B cell (primary cell): Measurements from ENCODE around the gene ATF3. TPM values are rescaled to one million over a fixed set of nuclear protein-coding genes. Genes with fewer than 3 reads are reported as not detected.
"Not testable (repeated sequence)": the region's sequence is repeated elsewhere in the genome, so short reads cannot be mapped to it uniquely, and the experiment has no call there.

ENCODE experiments used
- ATAC-seq: fragments of 200-7000 bp; cut with Tn5 transposase; one replicate; pipeline ENCODE4 v1.10.0; 2021; ENCODE audit warnings: low read depth, mild to moderate bottlenecking, moderate number of reproducible peaks, moderate library complexity
- CTCF ChIA-PET: fragments of 350-600 bp; sonication (Branson Sonifier 250); formaldehyde crosslinking; loops from one replicate; lab custom pipeline; 2021; ENCODE audit warnings: antibody characterized with exemption, inconsistent platforms; lab: Charles Lee
- POLR2A ChIA-PET: fragments of 350-600 bp; sonication (Branson Sonifier 250); formaldehyde crosslinking; loops from one replicate; lab custom pipeline; 2021; ENCODE audit warnings: antibody characterized with exemption; lab: Charles Lee
- DNase-seq: peaks from one replicate; pipeline ENCODE4 v3.0.0; 2013
- H2AFZ ChIP-seq: 2 replicates; pipeline ENCODE4 v1.6.1; 2012; ENCODE audit warnings: mild to moderate bottlenecking, low read depth, low read length; ENCODE audit not compliant: insufficient read depth, poor library complexity, severe bottlenecking
- H3K27ac ChIP-seq, 2 donors: 1 replicate in 1 of 2; 2 replicates in 1 of 2; pipeline ENCODE4 v1.5.1; 2012 to 2013; ENCODE audit warnings: low read length in 2 of 2, mild to moderate bottlenecking in 2 of 2, moderate library complexity in 1 of 2
- H3K27me3 ChIP-seq, 4 experiments: fragments of 200-600 bp in 1 of 4; sonication (generic) in 1 of 4; replicated peaks in 1 of 4; 1 replicate in 2 of 4; 2 replicates in 2 of 4; pipeline versions ENCODE4 v1.6.1 to v1.7.0; 2013 to 2016; ENCODE audit warnings: low read length in 3 of 4, mild to moderate bottlenecking in 2 of 4, mixed read lengths in 1 of 4, moderate library complexity in 1 of 4; ENCODE audit not compliant: insufficient read depth in 4 of 4, control insufficient read depth in 3 of 4; ENCODE audit errors: control extremely low read depth in 1 of 4
- H3K36me3 ChIP-seq, 2 experiments: replicated peaks in 1 of 2; 1 replicate in 1 of 2; 2 replicates in 1 of 2; pipeline versions ENCODE4 v1.6.1 to v1.7.1; 2013; ENCODE audit warnings: low read length in 1 of 2; ENCODE audit not compliant: insufficient read depth in 2 of 2, control insufficient read depth in 1 of 2; ENCODE audit errors: control extremely low read depth in 1 of 2, extremely low read depth in 1 of 2
- H3K4me1 ChIP-seq, 2 donors: fragments of 200-600 bp in 1 of 2; sonication (generic) in 1 of 2; 1 replicate in 1 of 2; 2 replicates in 1 of 2; pipeline versions ENCODE4 v1.5.1 to v1.6.1; 2013 to 2017; ENCODE audit warnings: low read length in 2 of 2; ENCODE audit not compliant: control insufficient read depth in 2 of 2, insufficient read depth in 2 of 2
- H3K4me2 ChIP-seq: replicated peaks from 2 replicates; pipeline ENCODE3; 2012; ENCODE audit warnings: mild to moderate bottlenecking, low read depth, low read length; ENCODE audit not compliant: poor library complexity, severe bottlenecking
- H3K4me3 ChIP-seq, 5 experiments: fragments of 200-600 bp in 1 of 5; sonication (generic) in 1 of 5; 1 replicate in 3 of 5; 2 replicates in 2 of 5; pipeline versions ENCODE4 v1.5.1 to v1.7.0; 2011 to 2016; ENCODE audit warnings: low read length in 4 of 5, mild to moderate bottlenecking in 4 of 5, low read depth in 2 of 5, control low read depth in 1 of 5, moderate library complexity in 1 of 5; ENCODE audit not compliant: insufficient read depth in 1 of 5; ENCODE audit errors: control extremely low read depth in 1 of 5, extremely low read depth in 1 of 5
- H3K79me2 ChIP-seq: fragments of 200-600 bp; sonication (generic); one replicate; pipeline ENCODE4 v1.6.0; 2016; ENCODE audit warnings: low read length; ENCODE audit not compliant: control insufficient read depth, insufficient read depth
- H3K9ac ChIP-seq: fragments of 200-600 bp; sonication (generic); 2 replicates; pipeline ENCODE4 v1.6.1; 2017; ENCODE audit warnings: mild to moderate bottlenecking, low read length, moderate library complexity
- H3K9me3 ChIP-seq, 3 donors: one replicate each; pipeline versions ENCODE4 v1.6.1 to v1.7.1; 2013; ENCODE audit warnings: low read length in 2 of 3; ENCODE audit not compliant: control insufficient read depth in 2 of 3, insufficient read depth in 1 of 3; ENCODE audit errors: control extremely low read depth in 1 of 3
- H4K20me1 ChIP-seq: 2 replicates; pipeline ENCODE4 v1.6.0; 2012; ENCODE audit warnings: mild to moderate bottlenecking, low read length; ENCODE audit not compliant: insufficient read depth, control insufficient read depth, poor library complexity, severe bottlenecking
- H3K27ac Mint-ChIP-seq: one replicate; pipeline ENCODE4 v1.8.0; 2021; ENCODE audit warnings: mixed read lengths
- H3K27me3 Mint-ChIP-seq: one replicate; pipeline ENCODE4 v1.8.0; 2021; ENCODE audit warnings: mixed read lengths
- H3K4me1 Mint-ChIP-seq: one replicate; pipeline ENCODE4 v1.8.0; 2021; ENCODE audit warnings: mixed read lengths
- H3K4me3 Mint-ChIP-seq: one replicate; pipeline ENCODE4 v1.8.0; 2021; ENCODE audit warnings: mixed read lengths
- H3K9me3 Mint-ChIP-seq: one replicate; pipeline ENCODE4 v1.8.0; 2022; ENCODE audit warnings: mixed read lengths; ENCODE audit not compliant: insufficient read depth
- EZH2 ChIP-seq: IDR thresholded peaks from 2 replicates; pipeline ENCODE4 v1.6.1; 2012; ENCODE audit warnings: borderline replicate concordance, low read depth, mild to moderate bottlenecking, moderate library complexity, low read length; ENCODE audit not compliant: insufficient read depth, poor library complexity, severe bottlenecking
- WGBS: methylation state at CpG from one replicate; pipeline ENCODE4 v1.1.5; 2013; ENCODE audit warnings: missing lambda C conversion rate; ENCODE audit not compliant: insufficient coverage; 5-methylcytosine and 5-hydroxymethylcytosine counted together
- intact Hi-C: fragments of 100-400 bp; cut with micrococcal nuclease; formaldehyde crosslinking; loops from one replicate; pipeline ENCODE4 v1.10.0; 2022
- polyA plus RNA-seq: library from polyadenylated mRNA; depleted of rRNA; stranded (reverse); fragments of >200 nt; gene quantifications from 2 replicates; pipeline ENCODE4 v1.2.3, GENCODE V29; 2012
- total RNA-seq, 2 donors: library from RNA; stranded (reverse); fragments of 120-200 nt in 1 of 2; gene quantifications; 1 replicate in 1 of 2; 2 replicates in 1 of 2; pipeline versions ENCODE4 v1.2.3 to v1.2.4, GENCODE V29; 2013 to 2022
- TF ChIP-seq, protein P1 (sequence below): fragments of 200-600 bp; IDR thresholded peaks from one replicate; pipeline ENCODE4 v1.8.0; 2022; ENCODE audit warnings: antibody characterized with exemption, mild to moderate bottlenecking

Gene ATF3
- total and polyA plus RNA-seq, 2 donors (not counting 1 experiment from before 2014, with no cell fraction given) = 4.5 to 42.3 TPM

DNA sequence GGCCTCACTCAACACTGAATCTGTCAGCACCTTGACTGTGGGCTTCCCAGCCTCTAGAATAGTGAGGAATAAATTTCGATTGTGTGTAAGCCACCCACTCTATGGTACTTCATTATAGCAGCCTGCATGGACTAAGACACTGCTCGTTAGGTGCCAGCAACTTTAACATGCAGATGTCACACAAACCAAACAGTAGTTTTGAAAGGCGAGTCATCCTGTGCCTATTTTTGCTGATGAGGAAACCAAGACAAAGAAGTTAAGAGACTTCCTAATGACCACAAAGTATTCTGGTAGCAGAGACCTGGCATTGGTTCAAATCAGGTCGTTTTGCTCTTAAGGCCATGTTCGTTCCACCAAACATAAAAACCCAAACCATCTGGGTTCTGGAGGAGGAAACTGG, 48.2 kb downstream of the ATF3 start:
- DNase-seq (no peak), ATAC-seq (no peak)
- peaks cover 0 to 21% (median 0%) of the 10 kb centered on the region in 4 experiments for H3K27me3 ChIP-seq
- H3K4me1 Mint-ChIP-seq = no peaks in the 10 kb centered on the region
- H3K9me3 ChIP-seq = peaks cover 0 to 4% (median 0%) of the 10 kb centered on the region in 3 donors
- H3K9ac ChIP-seq = no peak overlapping the region
- ChIA-PET CTCF (no interaction called here), POLR2A (no interaction called here)
- peaks cover 0 to 3% of the 10 kb centered on the region in 2 donors for H3K4me1 ChIP-seq
- no peaks in the 10 kb centered on the region for H3K79me2 ChIP-seq
- H3K4me2 ChIP-seq = no peak overlapping the region
- no peak overlapping the region for H3K4me3 ChIP-seq
- H3K27ac Mint-ChIP-seq = no peak overlapping the region
- peaks cover 12% of the 10 kb centered on the region for H3K27me3 Mint-ChIP-seq
- H3K9me3 Mint-ChIP-seq = no peaks in the 10 kb centered on the region
- intact Hi-C loops = no loop called here
- TF ChIP-seq, protein P1, sequence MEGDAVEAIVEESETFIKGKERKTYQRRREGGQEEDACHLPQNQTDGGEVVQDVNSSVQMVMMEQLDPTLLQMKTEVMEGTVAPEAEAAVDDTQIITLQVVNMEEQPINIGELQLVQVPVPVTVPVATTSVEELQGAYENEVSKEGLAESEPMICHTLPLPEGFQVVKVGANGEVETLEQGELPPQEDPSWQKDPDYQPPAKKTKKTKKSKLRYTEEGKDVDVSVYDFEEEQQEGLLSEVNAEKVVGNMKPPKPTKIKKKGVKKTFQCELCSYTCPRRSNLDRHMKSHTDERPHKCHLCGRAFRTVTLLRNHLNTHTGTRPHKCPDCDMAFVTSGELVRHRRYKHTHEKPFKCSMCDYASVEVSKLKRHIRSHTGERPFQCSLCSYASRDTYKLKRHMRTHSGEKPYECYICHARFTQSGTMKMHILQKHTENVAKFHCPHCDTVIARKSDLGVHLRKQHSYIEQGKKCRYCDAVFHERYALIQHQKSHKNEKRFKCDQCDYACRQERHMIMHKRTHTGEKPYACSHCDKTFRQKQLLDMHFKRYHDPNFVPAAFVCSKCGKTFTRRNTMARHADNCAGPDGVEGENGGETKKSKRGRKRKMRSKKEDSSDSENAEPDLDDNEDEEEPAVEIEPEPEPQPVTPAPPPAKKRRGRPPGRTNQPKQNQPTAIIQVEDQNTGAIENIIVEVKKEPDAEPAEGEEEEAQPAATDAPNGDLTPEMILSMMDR = no peak
- TF ChIP-seq EZH2 = no peak
- no peak overlapping the region for H2AFZ ChIP-seq
- 86% methylated on average over 1 of the region's 5 CpGs for WGBS
- no peaks in the 10 kb centered on the region for H4K20me1 ChIP-seq
- H3K27ac ChIP-seq = no peak overlapping the region
- H3K4me3 Mint-ChIP-seq = no peak overlapping the region
- H3K36me3 ChIP-seq = no peaks in the 10 kb centered on the region

DNA sequence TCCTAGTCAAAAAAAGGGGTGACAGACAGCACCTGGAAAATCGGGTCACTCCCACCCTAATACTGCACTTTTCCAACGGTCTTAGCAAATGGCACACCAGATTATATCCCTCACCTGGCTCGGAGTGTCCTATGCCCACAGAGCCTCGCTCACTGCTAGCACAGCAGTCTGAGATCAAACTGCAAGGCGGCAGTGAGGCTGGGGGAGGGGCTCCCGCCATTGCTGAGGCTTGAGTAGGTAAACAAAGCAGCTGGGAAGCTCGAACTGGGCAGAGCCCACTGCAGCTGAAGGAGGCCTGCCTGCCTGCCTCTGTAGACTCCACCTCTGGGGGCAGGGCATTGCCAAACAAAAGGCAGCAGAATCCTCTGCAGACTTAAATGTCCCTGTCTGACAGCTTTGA, 49.7 kb downstream of the ATF3 start:
- H4K20me1 ChIP-seq, H3K4me3 ChIP-seq, H3K36me3 ChIP-seq, POLR2A ChIA-PET, H3K27ac Mint-ChIP-seq, H3K4me2 ChIP-seq, H3K4me1 Mint-ChIP-seq, intact Hi-C loops, H3K79me2 ChIP-seq, H3K9ac ChIP-seq, H3K27ac ChIP-seq, ATAC-seq, H3K9me3 ChIP-seq, H3K4me3 Mint-ChIP-seq, H3K9me3 Mint-ChIP-seq, H2AFZ ChIP-seq, H3K4me1 ChIP-seq, DNase-seq: not testable (repeated sequence)
- CTCF ChIA-PET = interaction anchor here (1.9 kb wide), 1 partner anchor 15 kb away, joined by 3 read pairs; no protein-coding TSS in a partner anchor
- H3K27me3 Mint-ChIP-seq = peaks cover 12% of the 10 kb centered on the region
- H3K27me3 ChIP-seq = peaks cover 0 to 21% (median 0%) of the 10 kb centered on the region in 4 experiments
- 85% methylated on average over 5 of the region's 7 CpGs for WGBS
